Measurements from ENCODE around the gene GALNT17. TPM values are rescaled to one million over a fixed set of nuclear protein-coding genes. Genes with fewer than 3 reads are reported as not detected.

Gene GALNT17
- total and polyA plus RNA-seq, 3 experiments from 2014 or later, result not detected

GRCh38 chr7:71548746-71549145 lies 416.8 kb downstream of the GALNT17 start:
- Mint-ChIP-seq H3K36me3 (no peaks in the 10 kb centered on the region), H3K27me3 (no peaks in the 10 kb centered on the region), H3K9me3 (peaks cover 6 to 21% (median 13%) of the 10 kb centered on the region in 5 donors), H3K27ac (no peak overlapping the region), H3K4me1 (no peaks in the 10 kb centered on the region), H3K4me3 (no peak overlapping the region)
- Histone ChIP-seq H3K36me3 (ENCODE audit: insufficient read depth, low read length) (no peaks in the 10 kb centered on the region), H3K4me1 (ENCODE audit: insufficient read depth, low read length) (no peaks in the 10 kb centered on the region), H3K9me3 (ENCODE audit: low read length) (no peaks in the 10 kb centered on the region), H3K27ac (ENCODE audit: low read depth, low read length) (no peak overlapping the region), H3K4me3 (ENCODE audit: low read length) (no peak overlapping the region), H3K27me3 (ENCODE audit: insufficient read depth, low read length, poor library complexity, severe bottlenecking) (no peaks in the 10 kb centered on the region)
- POLR2A ChIA-PET, result no interaction called here
- no peak for DNase-seq
- CTCF ChIA-PET, result no interaction called here

GRCh38 chr7:71553306-71553705 lies 421.4 kb downstream of the GALNT17 start:
- DNase-seq, result no peak
- H3K36me3 ChIP-seq (ENCODE audit: insufficient read depth, low read length), result no peaks in the 10 kb centered on the region
- H3K4me3 Mint-ChIP-seq, result no peak overlapping the region
- no peaks in the 10 kb centered on the region for H3K9me3 ChIP-seq (ENCODE audit: low read length)
- H3K27ac ChIP-seq (ENCODE audit: low read depth, low read length), result no peak overlapping the region
- H3K9me3 Mint-ChIP-seq, result peaks cover 10 to 20% (median 15%) of the 10 kb centered on the region in 5 donors
- H3K4me3 ChIP-seq (ENCODE audit: low read length), result no peak overlapping the region
- no peaks in the 10 kb centered on the region for H3K27me3 ChIP-seq (ENCODE audit: insufficient read depth, low read length, poor library complexity, severe bottlenecking)
- ChIA-PET CTCF (no interaction called here), POLR2A (no interaction called here)
- H3K27ac Mint-ChIP-seq, result no peak overlapping the region
- no peaks in the 10 kb centered on the region for H3K4me1 ChIP-seq (ENCODE audit: insufficient read depth, low read length)
- no peaks in the 10 kb centered on the region for H3K4me1 Mint-ChIP-seq
- H3K27me3 Mint-ChIP-seq, result no peaks in the 10 kb centered on the region
- H3K36me3 Mint-ChIP-seq, result no peaks in the 10 kb centered on the region

- H3K27me3 ChIP-seq (ENCODE audit: insufficient read depth, low read length, poor library complexity, severe bottlenecking), result no peaks in the 10 kb centered on the region
- H3K4me3 ChIP-seq (ENCODE audit: low read length), result no peak overlapping the region
- Mint-ChIP-seq H3K27me3 (no peaks in the 10 kb centered on the region), H3K27ac (no peak overlapping the region), H3K4me1 (no peaks in the 10 kb centered on the region), H3K36me3 (no peaks in the 10 kb centered on the region), H3K4me3 (no peak overlapping the region), H3K9me3 (peaks cover 8 to 25% (median 11%) of the 10 kb centered on the region in 5 donors)
- no peak overlapping the region for H3K27ac ChIP-seq (ENCODE audit: low read depth, low read length)
- H3K9me3 ChIP-seq (ENCODE audit: low read length), result no peaks in the 10 kb centered on the region
- DNase-seq, result no peak
- no peaks in the 10 kb centered on the region for H3K36me3 ChIP-seq (ENCODE audit: insufficient read depth, low read length)
- CTCF ChIA-PET, result no interaction called here
- POLR2A ChIA-PET, result no interaction called here
- no peaks in the 10 kb centered on the region for H3K4me1 ChIP-seq (ENCODE audit: insufficient read depth, low read length)
Observed at GRCh38 chr7:71555758-71556157, 423.8 kb downstream of the GALNT17 start.

GRCh38 chr7:71558806-71559613 lies 427.1 kb downstream of the GALNT17 start:
- no peak overlapping the region for H3K27ac ChIP-seq (ENCODE audit: low read depth, low read length)
- H3K4me3 ChIP-seq (ENCODE audit: low read length), result no peak overlapping the region
- ChIA-PET CTCF (no interaction called here), POLR2A (no interaction called here)
- Mint-ChIP-seq H3K36me3 (no peaks in the 10 kb centered on the region), H3K4me1 (no peaks in the 10 kb centered on the region), H3K4me3 (no peak overlapping the region), H3K27me3 (peaks cover 0 to 2% of the 10 kb centered on the region in 2 donors), H3K9me3 (peaks cover 0 to 21% (median 8%) of the 10 kb centered on the region in 5 donors), H3K27ac (no peak overlapping the region)
- H3K36me3 ChIP-seq (ENCODE audit: insufficient read depth, low read length), result no peaks in the 10 kb centered on the region
- no peaks in the 10 kb centered on the region for H3K9me3 ChIP-seq (ENCODE audit: low read length)
- no peak for DNase-seq
- H3K4me1 ChIP-seq (ENCODE audit: insufficient read depth, low read length), result no peaks in the 10 kb centered on the region
- H3K27me3 ChIP-seq (ENCODE audit: insufficient read depth, low read length, poor library complexity, severe bottlenecking), result no peaks in the 10 kb centered on the region

GRCh38 chr7:71560354-71560995 lies 428.5 kb downstream of the GALNT17 start:
- ChIA-PET CTCF (no interaction called here), POLR2A (no interaction called here)
- Histone ChIP-seq H3K27ac (ENCODE audit: low read depth, low read length) (no peak overlapping the region), H3K36me3 (ENCODE audit: insufficient read depth, low read length) (no peaks in the 10 kb centered on the region), H3K4me1 (ENCODE audit: insufficient read depth, low read length) (no peaks in the 10 kb centered on the region), H3K27me3 (ENCODE audit: insufficient read depth, low read length, poor library complexity, severe bottlenecking) (no peaks in the 10 kb centered on the region), H3K9me3 (ENCODE audit: low read length) (no peaks in the 10 kb centered on the region), H3K4me3 (ENCODE audit: low read length) (no peak overlapping the region)
- H3K27ac Mint-ChIP-seq, result no peak overlapping the region
- H3K27me3 Mint-ChIP-seq, result peaks cover 0 to 2% of the 10 kb centered on the region in 2 donors
- no peak for DNase-seq
- H3K36me3 Mint-ChIP-seq, result no peaks in the 10 kb centered on the region
- H3K4me1 Mint-ChIP-seq, result no peaks in the 10 kb centered on the region
- H3K9me3 Mint-ChIP-seq, result peaks cover 0 to 14% (median 6%) of the 10 kb centered on the region in 5 donors
- H3K4me3 Mint-ChIP-seq, result no peak overlapping the region

- Histone ChIP-seq H3K36me3 (ENCODE audit: insufficient read depth, low read length) (no peaks in the 10 kb centered on the region), H3K4me3 (ENCODE audit: low read length) (no peak overlapping the region), H3K27ac (ENCODE audit: low read depth, low read length) (no peak overlapping the region), H3K4me1 (ENCODE audit: insufficient read depth, low read length) (no peaks in the 10 kb centered on the region), H3K27me3 (ENCODE audit: insufficient read depth, low read length, poor library complexity, severe bottlenecking) (no peaks in the 10 kb centered on the region), H3K9me3 (ENCODE audit: low read length) (no peaks in the 10 kb centered on the region)
- no peaks in the 10 kb centered on the region for H3K4me1 Mint-ChIP-seq
- no peak for DNase-seq
- H3K27ac Mint-ChIP-seq, result no peak overlapping the region
- H3K9me3 Mint-ChIP-seq, result peaks cover 0 to 11% (median 3%) of the 10 kb centered on the region in 5 donors
- peaks cover 0 to 2% of the 10 kb centered on the region in 2 donors for H3K27me3 Mint-ChIP-seq
- ChIA-PET CTCF (no interaction called here), POLR2A (no interaction called here)
- H3K4me3 Mint-ChIP-seq, result no peak overlapping the region
- H3K36me3 Mint-ChIP-seq, result no peaks in the 10 kb centered on the region
Observed at GRCh38 chr7:71563276-71563675, 431.3 kb downstream of the GALNT17 start.

GRCh38 chr7:71566376-71566775 lies 434.4 kb downstream of the GALNT17 start:
- Mint-ChIP-seq H3K4me1 (no peaks in the 10 kb centered on the region), H3K27me3 (peaks cover 0 to 2% of the 10 kb centered on the region in 2 donors), H3K36me3 (no peaks in the 10 kb centered on the region), H3K27ac (no peak overlapping the region), H3K9me3 (peaks cover 0 to 14% (median 6%) of the 10 kb centered on the region in 5 donors), H3K4me3 (no peak overlapping the region)
- ChIA-PET CTCF (no interaction called here), POLR2A (no interaction called here)
- Histone ChIP-seq H3K4me3 (ENCODE audit: low read length) (no peak overlapping the region), H3K9me3 (ENCODE audit: low read length) (no peaks in the 10 kb centered on the region), H3K4me1 (ENCODE audit: insufficient read depth, low read length) (no peaks in the 10 kb centered on the region), H3K27me3 (ENCODE audit: insufficient read depth, low read length, poor library complexity, severe bottlenecking) (no peaks in the 10 kb centered on the region), H3K36me3 (ENCODE audit: insufficient read depth, low read length) (no peaks in the 10 kb centered on the region), H3K27ac (ENCODE audit: low read depth, low read length) (no peak overlapping the region)
- DNase-seq, result no peak

GRCh38 chr7:71566991-71567390 lies 435.0 kb downstream of the GALNT17 start:
- no peaks in the 10 kb centered on the region for H3K9me3 ChIP-seq (ENCODE audit: low read length)
- ChIA-PET CTCF (no interaction called here), POLR2A (no interaction called here)
- no peak overlapping the region for H3K4me3 Mint-ChIP-seq
- H3K27ac ChIP-seq (ENCODE audit: low read depth, low read length), result no peak overlapping the region
- no peaks in the 10 kb centered on the region for H3K4me1 ChIP-seq (ENCODE audit: insufficient read depth, low read length)
- H3K27ac Mint-ChIP-seq, result no peak overlapping the region
- H3K4me1 Mint-ChIP-seq, result no peaks in the 10 kb centered on the region
- no peaks in the 10 kb centered on the region for H3K27me3 ChIP-seq (ENCODE audit: insufficient read depth, low read length, poor library complexity, severe bottlenecking)
- H3K36me3 Mint-ChIP-seq, result no peaks in the 10 kb centered on the region
- no peaks in the 10 kb centered on the region for H3K36me3 ChIP-seq (ENCODE audit: insufficient read depth, low read length)
- DNase-seq, result no peak
- peaks cover 2 to 14% (median 6%) of the 10 kb centered on the region in 5 donors for H3K9me3 Mint-ChIP-seq
- peaks cover 0 to 2% of the 10 kb centered on the region in 2 donors for H3K27me3 Mint-ChIP-seq
- no peak overlapping the region for H3K4me3 ChIP-seq (ENCODE audit: low read length)

Data from CD8-positive, alpha-beta memory T cell (primary cell).